HG03432 (cell line): ENCODE results near the gene MBLAC2.

Experiments
- ATAC-seq: cut with Tn5 transposase; IDR thresholded peaks from one replicate; pipeline ENCODE4 v1.9.1; 2021; ENCODE audit warnings: mild to moderate bottlenecking, moderate library complexity; ENCODE audit not compliant: unreplicated experiment

The MBLAC2 gene

DNA sequence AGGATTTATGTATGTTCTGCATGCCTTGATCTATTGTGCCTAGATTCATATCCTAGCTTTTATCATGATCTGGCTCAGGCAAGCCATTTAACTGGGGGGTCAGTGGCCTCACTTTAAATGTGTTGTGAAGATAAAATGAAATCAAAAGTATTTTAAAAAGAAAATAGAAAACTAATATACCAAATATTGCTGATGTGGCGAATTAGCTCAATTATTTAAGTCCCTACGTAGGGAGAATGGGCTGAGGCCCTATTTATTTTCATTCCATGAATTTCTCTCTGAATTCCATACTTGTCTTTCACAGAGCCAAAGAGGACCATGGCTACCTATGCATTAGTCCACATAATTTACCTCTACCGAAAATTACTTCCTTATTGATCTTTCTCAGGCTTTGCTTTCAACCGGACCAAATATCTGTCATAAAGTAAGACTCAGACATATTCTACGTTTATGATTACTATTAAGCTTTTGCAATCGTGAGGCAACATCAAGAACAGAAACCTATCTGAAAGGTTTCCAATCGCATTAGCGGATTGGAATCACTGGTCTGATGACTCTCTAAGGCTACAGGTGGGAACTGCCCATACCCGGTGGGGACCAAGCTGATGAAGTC is 1.7 kb downstream of the MBLAC2 start:
- no peak for ATAC-seq

DNA sequence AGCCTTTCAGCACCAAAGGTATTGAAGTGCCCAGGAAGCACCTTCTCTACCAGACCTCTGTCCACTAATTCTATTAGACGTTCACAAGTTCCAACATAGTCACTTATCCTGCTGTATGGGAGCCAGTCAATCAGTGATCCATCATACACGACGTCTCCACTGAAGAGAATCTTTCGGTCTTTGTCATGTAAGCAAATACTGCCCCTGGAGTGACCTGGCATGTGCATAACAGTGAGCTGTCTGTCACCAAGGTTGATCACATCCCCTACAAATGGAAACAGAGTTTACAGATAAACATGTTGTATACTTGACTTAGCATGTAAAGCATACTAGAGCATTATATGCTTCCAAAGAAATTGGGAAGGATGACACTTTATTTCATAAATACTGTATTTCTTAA is 13.3 kb downstream of the MBLAC2 start:
- no peak for ATAC-seq

DNA sequence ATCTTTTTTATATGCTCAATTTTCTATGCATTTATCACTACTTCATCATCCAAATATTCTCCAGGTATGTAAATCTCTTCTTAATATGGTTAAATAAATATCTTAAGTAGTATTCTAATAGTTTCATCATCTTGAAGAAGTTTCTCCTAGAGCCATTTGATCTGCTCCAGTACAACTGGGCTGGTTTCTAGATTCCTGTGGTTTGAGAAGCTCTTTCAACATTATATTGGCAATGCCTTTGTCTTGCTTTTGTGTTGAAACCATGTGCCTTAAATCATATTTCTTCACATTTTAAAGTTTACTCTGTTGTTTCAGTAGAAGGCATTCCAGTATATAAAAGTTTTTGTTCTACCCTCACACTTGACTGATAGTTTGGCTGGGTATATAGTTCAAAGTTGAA is 27.6 kb downstream of the MBLAC2 start:
- ATAC-seq = no peak

DNA sequence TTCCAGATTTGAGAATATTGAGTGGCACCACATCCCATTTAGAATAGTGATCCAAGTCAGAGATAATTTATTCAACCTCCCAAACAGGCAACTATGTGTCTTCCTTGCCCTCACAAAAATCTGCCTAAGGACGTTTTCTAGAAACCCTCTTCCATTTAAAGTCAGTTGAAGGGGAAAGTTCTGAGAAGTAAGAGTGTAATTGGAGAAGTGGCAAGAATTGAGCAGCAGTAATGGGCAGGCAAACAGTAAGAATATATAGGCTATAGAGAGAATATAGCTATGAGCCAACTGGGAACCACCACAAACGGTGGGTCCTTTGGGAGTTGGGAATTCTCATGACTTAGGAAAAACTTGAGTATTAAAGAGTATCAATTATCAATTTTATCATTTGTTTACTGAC is 33.9 kb downstream of the MBLAC2 start:
- no peak for ATAC-seq

DNA sequence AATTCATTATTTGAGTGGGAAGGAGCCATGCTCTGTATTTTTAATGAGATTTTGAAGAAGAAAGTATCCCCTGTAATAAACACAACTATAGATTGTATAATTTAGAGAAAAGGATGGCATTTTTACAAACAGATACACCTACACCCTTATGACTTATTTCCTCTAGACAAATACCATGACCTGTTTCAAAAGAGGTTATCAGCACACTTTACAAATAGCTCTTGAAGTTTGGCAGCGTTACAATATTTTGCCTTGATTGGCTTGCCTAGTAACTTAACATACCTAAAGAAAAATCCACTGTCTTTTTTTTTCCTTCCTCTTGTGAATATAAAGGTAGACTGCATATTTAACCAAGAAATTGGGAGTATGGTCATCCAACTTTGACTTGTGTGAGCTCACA is 36.5 kb downstream of the MBLAC2 start:
- ATAC-seq = no peak

DNA sequence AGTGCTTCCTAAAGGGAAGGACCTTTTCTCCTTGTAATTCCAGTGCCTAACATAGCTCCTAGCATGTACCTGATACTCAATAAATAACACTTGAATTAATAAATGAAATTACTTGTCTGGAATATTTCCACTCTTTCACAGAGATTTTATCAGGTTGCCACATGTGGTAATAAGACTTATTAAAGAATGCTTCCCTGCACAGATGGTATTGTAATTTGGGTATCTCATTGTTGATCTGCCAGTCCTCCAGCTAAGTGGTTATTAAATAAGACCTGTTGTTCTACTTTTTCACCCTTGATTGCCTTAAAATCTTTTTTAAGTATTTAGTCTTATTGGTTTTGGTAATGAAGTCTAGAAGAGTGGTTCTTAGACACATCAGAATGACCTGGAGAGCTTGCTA is 36.9 kb downstream of the MBLAC2 start:
- no peak for ATAC-seq

DNA sequence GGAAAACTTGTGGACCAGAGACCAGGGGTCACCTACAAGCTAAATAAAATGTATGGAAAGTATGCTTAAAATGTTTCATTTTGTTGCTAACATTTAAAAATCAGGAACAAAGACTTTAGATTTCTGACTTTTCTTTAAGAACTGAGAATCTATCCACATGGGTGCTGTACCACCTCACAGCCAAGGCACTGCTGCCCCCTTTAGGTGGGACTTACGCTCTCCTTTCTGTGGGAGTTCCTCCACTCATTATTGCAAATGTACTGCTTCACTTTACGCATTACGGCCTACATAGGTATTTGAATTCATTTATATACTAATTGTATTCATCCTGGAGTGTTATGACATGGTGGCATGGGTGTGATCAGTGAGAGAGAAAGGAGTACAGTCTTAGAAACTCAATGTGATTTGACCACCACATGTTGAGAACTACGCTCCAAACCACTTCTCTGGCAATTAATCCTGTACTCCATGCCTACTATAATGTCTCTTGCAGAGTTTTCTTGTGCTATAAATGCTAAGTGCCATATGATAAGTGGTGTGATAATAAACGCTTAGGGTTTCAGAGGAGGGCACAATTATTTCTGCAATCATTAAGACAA is 40.4 kb downstream of the MBLAC2 start:
- ATAC-seq = peak; percentile 79

DNA sequence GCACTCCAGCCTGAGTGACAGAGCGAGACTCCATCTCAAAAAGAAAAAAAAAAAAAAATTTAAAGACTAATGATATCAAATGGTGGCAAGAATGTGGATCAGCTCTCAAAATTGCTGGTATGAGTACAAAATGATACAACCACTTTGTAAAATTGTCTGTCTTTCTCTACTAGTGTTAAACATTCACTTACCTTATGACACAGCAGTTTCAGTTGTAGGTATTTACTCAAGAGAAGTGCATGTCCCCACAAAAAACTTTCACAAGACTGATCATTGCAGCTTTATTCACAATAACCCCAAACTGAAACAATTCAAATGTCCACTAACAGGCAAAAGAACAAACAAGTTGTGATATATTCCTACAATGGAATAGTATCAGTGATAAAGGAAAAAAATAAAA is 50.3 kb downstream of the MBLAC2 start:
- no peak for ATAC-seq

DNA sequence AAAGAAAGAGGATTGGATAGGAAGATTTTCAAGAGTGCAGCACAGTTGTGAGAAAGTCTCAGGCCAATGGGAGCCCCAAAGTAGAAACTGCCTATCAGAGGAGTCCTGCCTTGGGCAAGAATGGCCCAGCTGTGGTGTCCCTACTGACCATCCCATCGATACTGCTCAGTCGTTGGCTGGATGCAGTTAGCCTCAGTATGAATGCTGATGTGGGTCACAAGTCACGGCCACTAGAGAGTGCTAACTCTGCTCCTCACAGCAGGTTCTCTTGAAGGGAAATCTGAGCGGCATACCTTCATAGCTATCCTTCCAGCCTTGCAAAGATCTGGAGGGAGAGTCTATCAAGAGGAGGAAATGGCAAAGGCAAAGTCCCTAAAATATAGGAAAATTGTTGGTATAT is 53.4 kb downstream of the MBLAC2 start:
- ATAC-seq = no peak

DNA sequence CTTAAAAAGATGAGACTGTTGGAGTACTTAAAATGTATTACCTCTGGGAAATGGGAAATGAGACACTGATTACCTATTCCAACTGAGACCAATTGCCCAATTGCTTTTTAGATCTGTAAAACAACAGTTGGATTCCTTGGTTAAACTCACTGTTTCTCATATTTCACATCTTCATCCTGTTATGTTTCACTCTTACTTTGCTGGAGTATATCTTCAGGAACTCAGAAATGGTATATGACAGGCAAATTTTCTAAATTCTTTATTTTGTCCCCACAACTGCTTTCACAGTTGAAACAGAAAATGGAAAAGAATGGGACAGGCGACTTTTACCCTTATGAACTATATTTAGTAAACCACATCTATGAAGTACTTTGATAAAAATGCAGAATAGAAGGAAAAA is 56.4 kb downstream of the MBLAC2 start:
- no peak for ATAC-seq

DNA sequence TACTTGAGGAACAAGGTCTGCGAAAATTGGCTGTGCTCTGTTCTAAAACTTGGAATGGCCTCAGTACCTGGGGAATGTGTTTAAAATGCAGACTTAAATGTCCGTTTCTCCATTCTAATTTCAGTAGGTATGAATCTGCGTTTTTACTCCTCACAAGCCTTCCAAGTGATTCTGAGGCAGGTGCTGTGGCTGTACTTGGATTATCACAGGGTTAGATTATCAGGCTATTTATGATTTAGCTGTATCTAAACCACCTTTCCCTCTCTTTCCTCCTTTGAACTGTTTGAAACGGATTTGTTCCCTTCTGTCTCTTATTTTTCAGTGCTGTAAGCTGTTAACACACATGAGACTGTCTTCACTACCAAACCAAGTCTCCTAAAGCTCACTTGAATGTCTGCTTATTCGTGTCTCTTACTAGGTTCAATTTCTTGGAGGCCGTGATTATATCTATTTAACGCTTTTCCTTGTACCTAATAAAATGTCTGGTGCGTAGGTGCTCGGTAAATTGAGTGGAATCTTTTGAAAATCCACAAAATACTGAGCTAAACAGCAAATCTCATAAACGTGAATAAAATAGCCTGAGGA is 64.3 kb downstream of the MBLAC2 start:
- no peak for ATAC-seq

DNA sequence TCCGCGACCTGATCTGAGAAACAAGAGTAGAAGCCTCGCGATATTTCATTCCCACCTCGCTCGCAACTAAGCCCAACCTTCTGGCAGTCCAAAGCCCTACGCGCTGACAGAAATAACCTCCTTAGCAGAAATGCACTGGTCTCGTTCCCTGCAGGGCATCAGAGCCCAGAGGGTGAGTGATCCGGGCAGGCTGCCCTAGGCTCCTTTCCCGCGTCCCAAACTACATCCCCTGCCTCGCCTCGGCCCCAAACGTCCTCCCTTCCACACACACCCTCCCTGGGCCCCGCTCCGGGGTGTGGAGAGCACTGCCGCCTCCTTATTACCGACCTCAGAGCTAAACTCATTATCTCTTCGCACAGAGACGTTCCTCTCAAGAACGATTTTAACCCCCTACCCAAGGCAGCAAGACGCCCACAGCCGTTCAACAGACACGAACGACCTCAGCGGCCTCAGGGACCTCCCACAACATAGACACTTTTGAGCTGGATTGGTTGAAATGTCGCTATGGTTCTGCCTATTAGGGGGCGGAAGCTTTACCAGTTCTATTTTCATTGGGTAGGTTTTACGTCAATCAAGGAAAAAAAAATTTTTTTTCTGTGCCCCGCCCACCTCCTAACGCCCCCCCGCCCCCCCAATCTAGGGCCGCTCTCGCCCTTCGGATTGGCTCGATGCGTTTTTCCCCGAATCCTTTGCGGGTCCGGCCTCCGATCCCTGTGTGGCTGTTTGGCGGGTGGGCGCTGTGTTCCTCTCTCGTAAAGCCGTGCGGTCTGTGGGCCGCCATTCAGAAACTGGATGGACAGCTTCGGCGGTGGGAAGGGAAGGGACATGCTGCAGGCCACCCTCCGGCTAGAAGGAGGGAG is 65.0 kb downstream of the MBLAC2 start, which contains the start of gene CETN3:
TSS of gene CETN3 (minus strand) at position 439 of the 860 bp plus-strand sequence. CDS start at position 344, 95 bp downstream.
- ATAC-seq = peak; percentile 96

DNA sequence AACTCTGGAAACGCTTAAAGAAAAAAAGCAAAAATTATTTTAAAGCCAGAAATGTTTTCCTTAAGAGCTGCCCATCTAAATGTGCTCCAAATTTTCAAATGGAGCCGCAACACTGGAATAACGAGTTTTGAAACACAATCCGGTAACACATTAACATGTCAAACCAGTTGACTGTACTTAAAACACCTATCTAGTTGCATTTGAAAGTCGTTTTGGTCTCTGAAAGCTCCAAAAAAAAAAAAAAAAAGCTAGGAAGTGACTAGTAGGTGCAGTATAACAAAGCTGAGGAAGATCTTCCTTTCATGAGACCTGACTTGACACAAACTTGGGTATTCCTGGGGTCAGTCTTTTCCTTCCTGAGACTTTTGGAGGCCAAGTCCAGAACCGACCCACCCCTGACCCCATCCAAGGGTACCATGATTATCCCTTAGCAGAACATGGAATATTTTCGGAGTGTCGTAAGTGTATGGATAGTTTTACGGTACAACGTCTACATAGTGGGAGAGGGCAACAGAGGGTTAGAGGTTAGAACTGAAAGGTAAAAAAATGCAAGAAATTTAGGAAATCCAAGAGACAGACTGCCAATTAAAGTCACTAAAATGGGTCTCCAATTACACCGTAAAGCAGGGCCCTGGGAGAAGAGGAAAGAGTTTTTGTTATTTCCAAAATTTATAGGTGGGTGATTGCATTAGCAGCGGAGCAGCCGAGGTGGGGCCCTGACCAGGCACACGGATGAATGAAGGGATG is 65.8 kb downstream of the MBLAC2 start:
- peak; percentile 0 for ATAC-seq
